Upper lobe of left lung (tissue), 4 donors: ENCODE data around the gene AHDC1.

ENCODE experiments used
- CTCF ChIP-seq, 6 experiments: fragments of 450-650 bp in 4 of 6; fragments of 200-600 bp in 2 of 6; sonication (generic) in 2 of 6; IDR thresholded peaks; one replicate each; pipeline ENCODE4 v1.5.1; 2016 to 2019; ENCODE audit warnings: antibody characterized with exemption in 6 of 6
- POLR2A ChIP-seq, 4 donors: fragments of 450-650 bp; IDR thresholded peaks; one replicate each; pipeline ENCODE4 v1.5.1; 2016 to 2017; ENCODE audit warnings: antibody characterized with exemption in 4 of 4, mild to moderate bottlenecking in 2 of 4
- POLR2AphosphoS5 ChIP-seq, 2 donors: sonication (generic); formaldehyde crosslinking; IDR thresholded peaks; one replicate each; pipeline ENCODE4 v1.5.1; 2017; ENCODE audit warnings: antibody characterized with exemption in 2 of 2

- TF ChIP-seq CTCF (IDR thresholded peaks at IDR 0.05) = no peak
- TF ChIP-seq POLR2AphosphoS5 (IDR thresholded peaks at IDR 0.05) = no peak
- no peak for TF ChIP-seq POLR2A (IDR thresholded peaks at IDR 0.05)
Observed at GRCh38 chr1:27622828-27623227, 18.9 kb upstream of the AHDC1 start.
